NCI-H748 (cell line): ENCODE measurements around the gene OLIG2.

Experiments
- DNase-seq: peaks from one replicate; lab custom pipeline; 2025; ENCODE audit not compliant: unreplicated experiment; lab: John Stamatoyannopoulos, UW

OLIG2 gene

GRCh38 chr21:33063907-33064622, 38.3 kb downstream of the OLIG2 start:
- no peak for DNase-seq

- DNase-seq: no peak
Measured at GRCh38 chr21:33064623-33065390, 39.1 kb downstream of the OLIG2 start.

- no peak for DNase-seq
Measured at GRCh38 chr21:33067043-33067442, 41.3 kb downstream of the OLIG2 start.

GRCh38 chr21:33067457-33067856, 41.7 kb downstream of the OLIG2 start:
- DNase-seq: no peak

GRCh38 chr21:33069243-33069642, 43.5 kb downstream of the OLIG2 start:
- DNase-seq: no peak

DNA sequence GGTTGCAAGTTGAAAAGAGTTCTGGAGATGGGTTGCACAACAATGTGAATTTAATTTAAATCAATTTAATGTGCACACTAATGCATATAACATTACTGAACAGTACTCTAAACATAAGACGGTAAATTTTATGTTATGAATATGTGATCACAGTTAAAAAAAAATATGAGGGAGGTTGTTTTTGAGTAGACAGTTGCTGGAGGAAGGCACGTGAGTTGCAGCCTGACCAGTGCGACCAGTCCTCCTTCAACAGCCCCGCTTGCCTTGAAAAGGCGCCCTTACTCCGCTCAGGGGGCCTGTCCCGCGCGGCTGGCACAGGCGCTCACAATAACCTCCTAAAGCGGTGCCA, 43.9 kb downstream of the OLIG2 start:
- DNase-seq: no peak

- peak; percentile 83 for DNase-seq
Measured at GRCh38 chr21:33069994-33070743, 44.4 kb downstream of the OLIG2 start, which contains the start of gene OLIG1. OLIG1 (plus strand) TSS chr21:33070141; CDS start chr21:33070247, 106 bp downstream.

- peak; percentile 72 for DNase-seq
Measured at GRCh38 chr21:33070744-33070997, 44.9 kb downstream of the OLIG2 start.

GRCh38 chr21:33070998-33071769, 45.4 kb downstream of the OLIG2 start:
- peak; percentile 52 for DNase-seq

DNA sequence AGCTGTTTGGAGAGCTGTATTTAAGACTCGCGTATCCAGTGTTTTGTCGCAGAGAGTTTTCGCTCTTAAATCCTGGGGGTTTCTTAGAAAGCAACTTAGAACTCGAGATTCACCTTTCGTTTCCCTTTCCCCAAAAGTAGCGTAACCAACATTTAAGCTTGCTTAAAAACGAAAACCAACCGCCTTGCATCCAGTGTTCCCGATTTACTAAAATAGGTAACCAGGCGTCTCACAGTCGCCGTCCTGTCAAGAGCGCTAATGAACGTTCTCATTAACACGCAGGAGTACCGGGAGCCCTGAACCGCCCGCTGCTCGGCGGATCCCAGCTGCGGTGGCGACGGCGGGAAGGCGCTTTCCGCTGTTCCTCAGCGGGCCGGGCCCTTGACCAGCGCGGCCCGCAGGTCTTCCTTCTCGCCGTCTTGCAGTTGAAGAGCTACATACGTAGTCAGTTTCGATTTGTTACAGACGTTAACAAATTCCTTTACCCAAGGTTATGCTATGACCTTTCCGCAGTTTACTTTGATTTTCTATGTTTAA, 46.1 kb downstream of the OLIG2 start:
- peak; percentile 26 for DNase-seq

- DNase-seq: no peak
Measured at GRCh38 chr21:33073636-33074035, 47.9 kb downstream of the OLIG2 start.

DNA sequence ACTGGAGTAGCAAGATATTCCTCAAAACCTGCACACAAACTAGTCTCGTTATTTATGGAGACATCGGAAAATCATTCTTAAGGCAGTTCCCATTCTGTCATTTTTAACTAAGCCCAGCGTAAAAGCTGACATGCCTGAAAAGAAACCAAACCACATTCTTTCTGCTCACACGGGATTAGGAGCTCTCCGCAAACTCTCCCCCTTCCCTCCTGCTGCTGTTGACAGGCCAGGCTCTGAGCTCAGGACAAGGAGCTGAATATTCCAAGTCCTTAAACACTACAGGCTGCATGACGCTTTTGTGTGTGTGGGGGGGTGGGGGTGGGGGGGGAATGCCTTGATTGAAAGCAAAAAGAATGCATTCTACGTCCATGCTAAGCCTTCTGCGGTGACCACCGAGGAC, 49.4 kb downstream of the OLIG2 start:
- DNase-seq: no peak

DNA sequence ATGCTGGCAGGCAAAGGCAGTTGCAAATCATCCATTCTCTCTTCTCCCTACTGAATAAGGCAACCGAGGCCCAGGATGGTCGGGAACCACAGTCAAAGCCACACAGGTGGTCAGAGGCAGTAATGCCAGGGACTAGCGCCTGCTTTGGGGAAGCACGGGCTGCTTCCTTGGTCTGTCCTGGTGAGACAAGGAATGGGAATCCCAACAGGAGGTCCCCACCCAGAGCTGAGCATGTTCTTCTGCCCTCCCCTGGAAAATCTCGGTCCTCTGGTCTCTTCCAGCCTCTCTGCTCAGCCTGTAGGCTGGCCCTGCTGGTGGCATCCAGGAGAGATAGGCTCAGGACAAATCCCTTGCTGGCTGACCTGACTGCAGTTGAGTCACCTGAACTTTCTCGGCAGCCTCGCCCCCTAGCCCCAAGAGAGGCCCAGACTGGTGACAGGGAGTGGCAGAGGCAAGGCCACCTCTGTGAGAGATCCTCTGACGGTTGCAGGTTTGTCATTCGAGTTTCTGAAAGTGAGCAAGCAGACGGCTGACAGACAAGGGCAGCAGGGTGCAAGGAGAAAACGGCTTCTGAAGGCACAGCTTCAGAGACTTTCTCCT, 50.0 kb downstream of the OLIG2 start:
- DNase-seq: no peak

DNA sequence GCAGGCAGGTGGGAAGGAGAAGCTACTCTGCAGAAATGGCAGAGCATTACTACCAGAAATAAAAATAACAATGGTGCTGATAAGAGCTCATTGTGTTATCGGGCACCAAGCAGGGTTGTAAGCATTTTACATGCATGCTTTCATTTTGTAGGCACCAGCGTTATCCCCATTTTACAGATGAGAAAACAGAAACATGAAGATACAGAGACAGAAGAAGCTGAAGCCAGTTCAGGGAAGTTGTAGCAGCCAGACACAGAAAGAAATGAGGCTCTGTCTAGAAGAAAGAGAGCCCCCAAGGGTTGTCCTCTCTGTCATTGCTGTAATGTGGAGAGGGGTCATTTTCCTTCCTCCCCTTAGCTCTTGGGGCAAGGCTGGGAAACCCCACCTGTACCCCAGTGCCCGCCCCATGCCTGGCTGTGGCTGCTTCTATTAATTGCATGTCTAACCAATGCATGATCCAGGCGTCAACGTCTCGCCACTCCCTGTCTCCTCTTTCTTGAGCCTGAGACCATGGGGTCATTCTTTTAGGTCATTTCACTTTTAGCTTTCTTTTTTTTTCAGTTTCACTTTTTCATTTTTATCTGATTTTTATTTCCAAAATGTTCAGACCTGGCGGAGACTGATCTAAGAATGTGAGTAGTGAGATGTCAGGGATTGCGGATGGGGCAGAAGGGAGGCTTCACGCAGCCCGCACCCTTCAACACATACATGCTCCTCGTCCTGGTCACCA, 51.0 kb downstream of the OLIG2 start:
- no peak for DNase-seq
